Activated CD8-positive, alpha-beta memory T cell treated with anti-CD3 and anti-CD28 coated beads for 48 hours (primary cell): ENCODE results near the gene SURF6.
"Not testable (repeated sequence)": the region's sequence is repeated elsewhere in the genome, so short reads cannot be mapped to it uniquely, and the experiment has no call there.

Experiments
- DNase-seq, 3 experiments: peaks; one replicate each; pipeline ENCODE4 v3.0.0-alpha.2; 2020; ENCODE audit warnings: low read depth in 2 of 3, low spot score in 2 of 3

SURF6 gene

GRCh38 chr9:133301253-133302230 lies 34.4 kb downstream of the SURF6 start:
- DNase-seq: no peak

- DNase-seq: not testable (repeated sequence)
Measured at GRCh38 chr9:133299996-133300395, 36.0 kb downstream of the SURF6 start.

DNA sequence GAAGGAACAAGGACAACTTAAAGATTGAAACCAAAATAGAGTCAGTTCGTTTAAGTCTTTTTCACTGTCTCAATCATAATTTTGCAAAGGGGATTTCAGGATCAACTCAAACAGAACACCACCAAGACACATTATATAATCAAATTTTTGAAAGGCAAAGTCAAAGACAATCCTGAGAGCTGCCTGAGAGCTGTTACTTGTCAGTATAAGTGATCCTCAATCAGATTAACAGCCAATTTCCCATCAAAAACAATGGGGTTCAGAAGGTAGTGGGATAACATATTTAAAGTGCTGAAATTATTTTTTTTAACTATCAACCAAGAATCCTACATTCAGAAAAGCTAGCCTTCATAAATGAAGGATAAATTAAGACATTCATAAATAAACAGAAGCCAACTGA lies 41.7 kb downstream of the SURF6 start:
- DNase-seq: no peak

- no peak for DNase-seq
Measured at GRCh38 chr9:133290751-133291302, 45.2 kb downstream of the SURF6 start.

GRCh38 chr9:133286523-133286922 lies 49.5 kb downstream of the SURF6 start:
- no peak for DNase-seq

DNA sequence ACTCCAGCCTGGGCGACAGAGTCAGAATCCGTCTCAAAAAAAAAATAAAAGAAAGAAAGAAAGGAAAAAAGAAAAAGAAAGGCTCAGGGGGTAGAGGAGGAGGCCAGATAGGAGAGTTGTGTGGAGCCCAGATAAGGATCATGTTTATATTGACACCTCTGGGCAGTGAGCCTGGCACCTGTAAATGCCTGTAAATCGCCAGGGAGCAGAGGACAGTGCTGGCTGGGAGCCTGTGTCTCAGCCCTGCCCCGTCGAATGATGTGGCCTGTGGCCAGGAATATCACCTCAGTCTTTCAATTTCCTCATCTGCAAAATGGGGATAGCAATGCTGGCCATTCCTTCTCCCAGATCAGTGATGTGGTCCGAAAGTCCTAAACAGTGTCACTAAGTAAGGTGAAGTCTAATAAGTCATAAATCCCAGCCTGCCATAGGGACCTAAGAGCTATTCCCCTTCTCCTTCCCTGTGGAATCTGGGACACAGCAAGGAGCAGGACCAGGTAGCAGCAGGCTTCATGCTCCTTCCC lies 50.7 kb downstream of the SURF6 start:
- DNase-seq: no peak

GRCh38 chr9:133284362-133284761 lies 51.6 kb downstream of the SURF6 start:
- no peak for DNase-seq

DNA sequence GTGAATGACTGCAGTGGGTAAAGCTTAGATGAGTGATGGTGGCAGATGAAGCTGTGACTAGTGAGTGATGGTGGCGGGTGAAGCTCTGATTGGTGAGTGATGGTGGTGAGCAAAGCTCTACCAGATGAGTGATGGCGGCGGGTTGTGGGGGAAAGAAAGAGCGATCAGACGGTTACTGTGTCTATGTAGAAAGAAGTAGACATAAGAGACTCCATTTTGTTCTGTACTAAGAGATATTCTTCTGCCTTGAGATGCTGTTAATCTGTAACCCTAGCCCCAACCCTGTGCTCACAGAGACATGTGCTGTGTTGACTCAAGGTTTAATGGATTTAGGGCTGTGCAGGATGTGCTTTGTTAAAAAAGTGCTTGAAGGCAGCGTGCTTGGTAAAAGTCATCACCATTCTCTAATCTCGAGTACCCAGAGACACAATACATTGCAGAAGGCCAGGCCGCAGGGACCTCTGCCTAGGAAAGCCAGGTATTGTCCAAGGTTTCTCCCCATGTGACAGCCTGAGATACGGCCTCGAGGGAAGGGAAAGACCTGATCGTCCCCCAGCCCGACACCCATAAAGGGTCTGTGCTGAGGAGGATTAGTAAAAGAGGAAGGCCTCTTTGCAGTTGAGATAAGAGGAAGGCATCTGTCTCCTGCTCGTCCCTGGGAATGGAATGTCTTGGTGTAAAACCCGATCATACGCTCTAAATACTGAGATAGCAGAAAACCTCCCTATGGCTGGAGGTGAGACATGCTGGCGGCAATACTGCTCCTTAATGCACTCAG lies 52.5 kb downstream of the SURF6 start:
- not testable (repeated sequence) for DNase-seq

DNA sequence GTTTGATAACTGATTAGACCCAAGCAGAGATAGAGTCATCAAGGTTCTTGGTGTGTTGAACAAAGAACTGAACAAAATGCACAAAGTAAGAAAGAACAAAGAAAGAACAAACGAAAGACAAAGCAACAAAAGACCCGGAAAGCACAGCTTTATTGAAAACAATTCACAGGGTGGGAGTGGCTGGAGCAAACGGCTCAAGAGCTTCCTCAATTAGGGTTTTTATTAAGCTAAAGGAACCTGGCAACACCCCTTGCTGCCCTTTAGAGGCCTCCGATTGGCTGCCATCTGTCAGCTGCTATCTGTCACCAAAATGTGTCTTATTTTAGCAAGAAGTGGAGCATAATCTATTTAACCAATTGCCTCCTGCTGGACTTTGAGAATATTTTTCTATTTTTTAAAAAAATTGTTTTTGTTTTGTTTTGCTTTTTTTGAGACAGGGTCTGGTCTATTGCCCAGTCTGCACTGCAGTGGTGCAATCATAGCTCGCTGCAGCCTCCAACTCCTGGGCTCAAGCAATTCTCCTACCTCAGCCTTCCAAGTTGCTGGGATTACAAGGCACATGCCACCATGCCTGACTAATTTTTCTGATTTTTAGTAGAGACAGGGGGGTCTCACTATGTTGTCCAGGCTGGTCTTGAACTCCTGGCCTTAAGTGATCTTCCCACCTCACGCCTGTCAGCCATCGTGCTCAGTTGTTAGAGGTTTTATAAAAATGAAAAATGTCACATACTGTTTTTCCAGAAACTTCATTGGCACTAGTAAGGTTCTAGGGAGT lies 53.3 kb downstream of the SURF6 start:
- no peak for DNase-seq

- no peak for DNase-seq
Measured at GRCh38 chr9:133280392-133280791, 55.6 kb downstream of the SURF6 start.
